Uterus (tissue), 4 donors: ENCODE data around the gene RGR. TPM values are rescaled to one million over a fixed set of nuclear protein-coding genes. Genes with fewer than 3 reads are reported as not detected.

Source experiments
- DNase-seq, 2 donors: peaks; one replicate each; pipeline ENCODE4 v3.0.0-alpha.2; 2019 to 2020
- H3K27ac ChIP-seq, 2 donors: fragments of 200-600 bp; sonication (generic); 1 replicate in 1 of 2; 2 replicates in 1 of 2; pipeline ENCODE4 v1.5.1; 2016 to 2018
- H3K27me3 ChIP-seq, 2 donors: fragments of 200-600 bp; sonication (generic); one replicate each; pipeline ENCODE4 v1.5.1; 2018 to 2019; ENCODE audit warnings: control low read depth in 1 of 2
- H3K36me3 ChIP-seq, 2 donors: fragments of 200-600 bp; sonication (generic); one replicate each; pipeline ENCODE4 v1.5.1; 2019; ENCODE audit warnings: control low read depth in 1 of 2
- H3K4me1 ChIP-seq, 2 donors: fragments of 200-600 bp; sonication (generic); one replicate each; pipeline ENCODE4 v1.5.1; 2018 to 2019; ENCODE audit warnings: control low read depth in 1 of 2
- H3K4me3 ChIP-seq, 2 donors: fragments of 200-600 bp; sonication (generic); 1 replicate in 1 of 2; 2 replicates in 1 of 2; pipeline ENCODE4 v1.5.1; 2018 to 2019; ENCODE audit warnings: mild to moderate bottlenecking in 1 of 2
- H3K9me3 ChIP-seq, 2 donors: fragments of 200-600 bp; sonication (generic); one replicate each; pipeline ENCODE4 v1.5.1; 2019; ENCODE audit warnings: control low read depth in 1 of 2
- CTCF ChIP-seq, 4 experiments: fragments of 200-600 bp in 2 of 4; fragments of 450-650 bp in 2 of 4; sonication (generic) in 2 of 4; IDR thresholded peaks; one replicate each; pipeline ENCODE4 v1.5.1; 2016 to 2019; ENCODE audit warnings: antibody characterized with exemption in 4 of 4, mild to moderate bottlenecking in 2 of 4, moderate library complexity in 1 of 4
- POLR2A ChIP-seq, 2 donors: fragments of 450-650 bp; IDR thresholded peaks; one replicate each; pipeline ENCODE4 v1.6.1; 2016; ENCODE audit warnings: antibody characterized with exemption in 2 of 2, mild to moderate bottlenecking in 1 of 2, moderate library complexity in 1 of 2
- intact Hi-C: fragments of 100-400 bp; cut with DNase I; formaldehyde crosslinking; loops from one replicate; pipeline ENCODE4 v1.15.1; 2023; ENCODE audit warnings: low total_unique reads
- total RNA-seq, 4 donors: library from RNA; depleted of rRNA in 3 of 4; stranded (reverse); fragments of >200 nt in 3 of 4; gene quantifications; one replicate each; pipeline versions ENCODE4 v1.1.0 to v1.2.4, GENCODE V29; 2014 to 2023
- donor health status: DM: yes; HTN: yes; CAD: no.

RGR gene
- total RNA-seq, 4 donors from 2014 or later, result not detected

GRCh38 chr10:84241185-84241790 is 3.6 kb upstream of the RGR start, which contains the start of gene LRIT1:
LRIT1 (minus strand) TSS chr10:84241546; CDS start chr10:84241439, 107 bp downstream.
- no peak for DNase-seq
- no peaks in the 10 kb centered on the region for H3K4me1 ChIP-seq
- no peak within 1 kb of the TSS for H3K4me3 ChIP-seq
- intact Hi-C loops, result no loop called here
- no peaks in the 10 kb centered on the region for H3K27me3 ChIP-seq
- H3K36me3 ChIP-seq, result no peaks in the 10 kb centered on the region
- no peaks in the 10 kb centered on the region for H3K9me3 ChIP-seq
- H3K27ac ChIP-seq, result no peak within 1 kb of the TSS
- TF ChIP-seq POLR2A (IDR thresholded peaks at IDR 0.05) (no peak), CTCF (IDR thresholded peaks at IDR 0.05) (no peak)

- intact Hi-C loops, result no loop called here
- H3K27ac ChIP-seq, result no peak overlapping the region
- H3K27me3 ChIP-seq, result no peaks in the 10 kb centered on the region
- no peak overlapping the region for H3K4me3 ChIP-seq
- no peaks in the 10 kb centered on the region for H3K9me3 ChIP-seq
- no peak for DNase-seq
- no peaks in the 10 kb centered on the region for H3K36me3 ChIP-seq
- TF ChIP-seq POLR2A (IDR thresholded peaks at IDR 0.05) (no peak), CTCF (IDR thresholded peaks at IDR 0.05) (no peak)
- no peaks in the 10 kb centered on the region for H3K4me1 ChIP-seq
Measured at GRCh38 chr10:84243759-84244158, 1.1 kb upstream of the RGR start.

GRCh38 chr10:84247496-84247895 is 2.6 kb downstream of the RGR start:
- H3K4me3 ChIP-seq, result no peak overlapping the region
- H3K27ac ChIP-seq, result no peak overlapping the region
- no peak for DNase-seq
- no peaks in the 10 kb centered on the region for H3K36me3 ChIP-seq
- TF ChIP-seq CTCF (IDR thresholded peaks at IDR 0.05) (no peak), POLR2A (IDR thresholded peaks at IDR 0.05) (no peak)
- no peaks in the 10 kb centered on the region for H3K4me1 ChIP-seq
- no peaks in the 10 kb centered on the region for H3K27me3 ChIP-seq
- intact Hi-C loops, result no loop called here
- H3K9me3 ChIP-seq, result no peaks in the 10 kb centered on the region

- TF ChIP-seq POLR2A (IDR thresholded peaks at IDR 0.05), result no peak
- TF ChIP-seq CTCF (IDR thresholded peaks at IDR 0.05), result no peak
- no peak overlapping the region for H3K4me3 ChIP-seq
- DNase-seq, result no peak
- no peaks in the 10 kb centered on the region for H3K27me3 ChIP-seq
- H3K9me3 ChIP-seq, result no peaks in the 10 kb centered on the region
- H3K36me3 ChIP-seq, result no peaks in the 10 kb centered on the region
- H3K4me1 ChIP-seq, result no peaks in the 10 kb centered on the region
- intact Hi-C loops, result no loop called here
- no peak overlapping the region for H3K27ac ChIP-seq
Measured at GRCh38 chr10:84248794-84249193, 3.9 kb downstream of the RGR start.

GRCh38 chr10:84254552-84255478 is 10.0 kb downstream of the RGR start:
- Histone ChIP-seq H3K4me3 (no peak overlapping the region), H3K36me3 (no peaks in the 10 kb centered on the region), H3K27me3 (no peaks in the 10 kb centered on the region), H3K9me3 (no peaks in the 10 kb centered on the region), H3K27ac (no peak overlapping the region), H3K4me1 (no peaks in the 10 kb centered on the region)
- TF ChIP-seq CTCF (IDR thresholded peaks at IDR 0.05) (no peak), POLR2A (IDR thresholded peaks at IDR 0.05) (no peak)
- DNase-seq, result no peak
- intact Hi-C loops, result no loop called here
